H54 (cell line): ENCODE measurements around the gene TIGD3.

Experiments
- DNase-seq: peaks from one replicate; pipeline ENCODE4 v3.0.0; 2011; ENCODE audit warnings: low spot score, mixed read lengths; ENCODE audit not compliant: insufficient read length
- FAIRE-seq: peaks from 3 replicates; lab custom pipeline; 2011; peaks lifted over from hg19 to GRCh38; lab: Jason Lieb, UNC
- POLR2A ChIP-seq: IDR thresholded peaks from 2 replicates; pipeline ENCODE4 v1.6.1; 2011; ENCODE audit warnings: low read depth, mild to moderate bottlenecking, low read length

The TIGD3 gene

GRCh38 chr11:65366340-65366773 is 11.8 kb downstream of the TIGD3 start:
- FAIRE-seq, result no peak
- no peak for DNase-seq
- no peak for TF ChIP-seq POLR2A

GRCh38 chr11:65370659-65371049 is 16.1 kb downstream of the TIGD3 start:
- FAIRE-seq (no peak), DNase-seq (no peak)
- TF ChIP-seq POLR2A, result no peak

- no peak for TF ChIP-seq POLR2A
- DNase-seq (no peak), FAIRE-seq (no peak)
These were observed 19.5 kb downstream of the TIGD3 start for GRCh38 chr11:65373839-65374580.

- FAIRE-seq, result no peak
- DNase-seq, result no peak
- TF ChIP-seq POLR2A, result no peak
These were observed 20.5 kb downstream of the TIGD3 start for GRCh38 chr11:65375012-65375411.

DNA sequence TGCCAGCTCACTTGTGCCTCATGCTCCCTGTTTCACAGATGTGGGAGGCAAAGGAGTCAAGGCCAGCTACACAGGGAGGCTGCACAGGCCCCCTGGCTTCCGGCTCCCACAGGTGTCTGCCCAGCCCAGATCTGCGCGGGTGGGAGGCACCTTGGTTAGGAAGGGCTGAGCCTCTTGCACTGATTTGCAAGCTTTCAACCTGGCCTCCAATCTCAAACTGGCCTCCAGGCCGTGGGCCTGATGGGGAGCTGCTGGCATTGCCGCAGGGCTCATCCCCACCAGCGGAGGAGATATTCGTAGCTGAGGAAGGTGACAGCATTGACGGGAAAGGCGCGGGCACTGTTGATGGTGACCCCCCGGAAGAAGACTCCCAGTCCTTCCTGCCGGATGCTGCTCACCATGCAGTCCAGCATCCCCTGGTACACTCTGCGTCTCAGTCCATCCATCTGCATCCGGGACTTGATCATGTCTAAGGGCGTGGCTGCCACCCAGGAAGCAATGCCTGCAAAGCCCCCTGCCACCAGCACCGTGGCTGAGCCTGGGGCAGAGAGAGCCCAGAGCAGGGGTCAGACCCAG is 21.7 kb downstream of the TIGD3 start:
- FAIRE-seq (no peak), DNase-seq (no peak)
- TF ChIP-seq POLR2A, result no peak

GRCh38 chr11:65377036-65377435 is 22.5 kb downstream of the TIGD3 start:
- DNase-seq (no peak), FAIRE-seq (no peak)
- no peak for TF ChIP-seq POLR2A

- TF ChIP-seq POLR2A, result no peak
- DNase-seq (no peak), FAIRE-seq (no peak)
These were observed 23.2 kb downstream of the TIGD3 start for GRCh38 chr11:65377777-65378176.

- FAIRE-seq (no peak), DNase-seq (no peak)
- TF ChIP-seq POLR2A, result no peak
These were observed 23.8 kb downstream of the TIGD3 start for GRCh38 chr11:65378208-65378927.

DNA sequence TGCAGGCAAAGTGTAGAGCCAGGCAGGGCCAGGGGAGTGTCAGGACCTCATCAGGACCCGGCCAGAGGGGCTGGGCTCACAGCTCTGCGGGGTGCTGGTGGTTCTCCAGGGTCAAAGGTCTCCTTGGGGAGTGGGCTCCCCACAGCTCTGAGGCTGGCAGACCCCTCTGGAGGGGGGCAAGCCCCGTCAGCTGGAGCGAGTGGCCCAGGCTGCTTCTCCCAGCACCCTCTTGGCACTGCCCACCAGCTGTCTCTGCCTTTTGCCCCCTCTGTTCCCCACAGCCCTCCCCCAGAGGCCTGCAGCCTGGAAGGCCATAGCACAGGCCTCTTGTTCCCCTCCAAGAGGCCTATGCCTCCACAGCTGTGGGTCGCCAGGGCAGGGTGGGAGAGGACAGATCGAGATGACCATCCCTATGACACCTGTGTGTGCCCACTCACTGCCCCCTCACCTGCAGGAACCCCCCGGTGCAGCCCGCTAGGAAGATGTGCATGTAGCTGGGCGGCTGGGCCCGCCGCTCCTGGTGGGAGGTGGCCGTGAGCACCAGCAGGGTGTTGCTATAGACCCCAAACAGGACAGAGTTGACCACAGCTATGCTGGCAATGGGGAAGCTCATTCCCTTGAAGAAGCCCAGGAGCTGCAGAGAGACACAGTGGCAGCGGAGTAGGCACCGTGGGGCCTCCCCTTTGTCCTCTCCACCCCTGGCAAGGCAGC is 24.5 kb downstream of the TIGD3 start:
- TF ChIP-seq POLR2A, result no peak
- FAIRE-seq (no peak), DNase-seq (no peak)

- FAIRE-seq (no peak), DNase-seq (no peak)
- no peak for TF ChIP-seq POLR2A
These were observed 25.3 kb downstream of the TIGD3 start for GRCh38 chr11:65379698-65380459.

- no peak for TF ChIP-seq POLR2A
- DNase-seq (no peak), FAIRE-seq (no peak)
These were observed 26.0 kb downstream of the TIGD3 start for GRCh38 chr11:65380460-65381119.

DNA sequence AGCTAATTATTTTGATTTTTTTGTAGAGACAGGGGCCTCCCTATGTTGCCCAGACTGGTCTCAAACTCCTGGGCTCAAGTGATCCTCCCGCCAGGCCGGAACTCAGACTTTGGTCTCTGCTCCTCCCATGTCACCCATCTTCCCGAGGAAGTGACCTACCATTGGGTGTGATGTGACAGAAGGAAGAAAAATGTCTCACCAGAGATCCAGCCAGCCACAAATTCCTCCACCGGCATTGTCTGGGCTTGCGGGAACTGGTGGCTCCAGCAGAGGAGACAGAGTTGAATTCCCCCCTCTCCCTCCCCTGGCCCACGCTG is 27.1 kb downstream of the TIGD3 start:
- FAIRE-seq (no peak), DNase-seq (peak; percentile 19)
- TF ChIP-seq POLR2A, result peak; percentile 9; the same call in 1 of the 2 replicates

DNA sequence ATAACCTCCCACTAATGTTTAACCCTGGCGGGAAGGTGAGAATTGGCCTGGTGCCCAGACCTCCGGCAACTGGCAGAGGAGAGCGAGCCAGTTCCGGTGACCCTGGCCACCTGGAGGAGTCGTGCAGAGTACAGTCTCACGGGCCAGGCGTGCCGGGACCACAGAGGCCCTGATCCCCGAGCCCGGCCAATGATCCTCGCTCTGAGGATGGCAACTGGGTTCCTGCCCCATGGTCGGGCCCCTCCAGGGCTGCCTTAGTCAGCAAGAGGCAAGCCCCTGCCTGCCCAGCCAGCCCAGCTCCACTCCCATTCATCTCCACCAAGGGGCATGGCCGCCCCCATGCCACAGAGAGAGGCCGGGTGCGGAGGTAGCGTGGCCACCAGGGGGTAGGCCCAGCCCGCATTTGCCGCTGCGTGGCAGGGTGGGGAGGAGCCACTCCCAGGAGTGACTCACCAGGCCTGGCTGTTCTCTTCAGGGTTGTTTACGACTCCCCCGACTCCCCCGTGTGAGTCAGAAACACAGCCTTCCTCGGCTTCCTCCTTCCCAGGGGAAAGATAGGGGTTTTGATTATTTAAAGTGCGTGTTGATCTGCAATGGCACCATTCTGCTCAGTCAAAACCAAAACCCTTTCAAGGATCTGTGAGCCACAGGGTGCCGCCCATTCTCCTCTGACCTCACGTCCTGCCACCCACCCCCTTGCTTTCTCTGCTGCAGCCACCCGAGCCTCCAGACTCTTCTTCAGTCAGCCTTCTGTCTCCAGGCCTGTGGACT is 27.7 kb downstream of the TIGD3 start, which contains the start of gene SLC25A45:
Gene SLC25A45, minus strand, starts transcription at position 614 of the 771 bp plus-strand sequence. CDS start 695 bp downstream, outside the sequence.
- FAIRE-seq (no peak), DNase-seq (peak; percentile 70)

More for the DNA sequence above, 27.7 kb downstream of the TIGD3 start, which contains the start of gene SLC25A45:
- TF ChIP-seq POLR2A, result peak; percentile 54
